HG02973 (cell line): Measurements from ENCODE around the gene EPS8L3.
"Not testable (repeated sequence)": the region's sequence is repeated elsewhere in the genome, so short reads cannot be mapped to it uniquely, and the experiment has no call there.

Experiments
- ATAC-seq: cut with Tn5 transposase; IDR thresholded peaks from one replicate; pipeline ENCODE4 v1.9.1; 2021; ENCODE audit warnings: moderate library complexity; ENCODE audit not compliant: unreplicated experiment

EPS8L3 gene

GRCh38 chr1:109763646-109764415 lies at the start of gene EPS8L3:
Gene EPS8L3 (minus strand): TSS chr1:109763923. CDS start chr1:109761749, 2,174 bp downstream.
- ATAC-seq, result no peak

GRCh38 chr1:109812691-109813393 lies 49.1 kb upstream of the EPS8L3 start:
- ATAC-seq, result no peak

GRCh38 chr1:109808703-109809102 lies 45.0 kb upstream of the EPS8L3 start:
- ATAC-seq, result no peak

GRCh38 chr1:109807822-109808680 lies 44.3 kb upstream of the EPS8L3 start:
- ATAC-seq, result no peak

GRCh38 chr1:109807402-109807801 lies 43.7 kb upstream of the EPS8L3 start:
- no peak for ATAC-seq

GRCh38 chr1:109806733-109807400 lies 43.1 kb upstream of the EPS8L3 start:
- ATAC-seq, result no peak

- no peak for ATAC-seq
Measured at GRCh38 chr1:109805486-109806165, 41.9 kb upstream of the EPS8L3 start.

- ATAC-seq, result no peak
Measured at GRCh38 chr1:109804660-109805059, 40.9 kb upstream of the EPS8L3 start.

GRCh38 chr1:109803901-109804331 lies 40.2 kb upstream of the EPS8L3 start:
- no peak for ATAC-seq

- no peak for ATAC-seq
Measured at GRCh38 chr1:109802901-109803561, 39.3 kb upstream of the EPS8L3 start.

GRCh38 chr1:109802136-109802900 lies 38.6 kb upstream of the EPS8L3 start:
- no peak for ATAC-seq

GRCh38 chr1:109801791-109802135 lies 38.0 kb upstream of the EPS8L3 start:
- ATAC-seq, result no peak

- ATAC-seq, result no peak
Measured at GRCh38 chr1:109800291-109800690, 36.6 kb upstream of the EPS8L3 start.

GRCh38 chr1:109799445-109799844 lies 35.7 kb upstream of the EPS8L3 start:
- no peak for ATAC-seq

- not testable (repeated sequence) for ATAC-seq
Measured at GRCh38 chr1:109797303-109797595, 33.5 kb upstream of the EPS8L3 start.

- no peak for ATAC-seq
Measured at GRCh38 chr1:109796484-109797302, 33.0 kb upstream of the EPS8L3 start.

- ATAC-seq, result no peak
Measured at GRCh38 chr1:109794319-109795132, 30.8 kb upstream of the EPS8L3 start.
